Naive thymus-derived CD4-positive, alpha-beta T cell (primary cell): ENCODE data around the gene LAMA5. TPM values are rescaled to one million over a fixed set of nuclear protein-coding genes. Genes with fewer than 3 reads are reported as not detected.

ENCODE experiments used
- ATAC-seq: fragments of 150-1000 bp; cut with Tn5 transposase; 2 replicates; pipeline ENCODE4 v1.10.0; 2021; ENCODE audit warnings: mild to moderate bottlenecking, moderate library complexity
- CTCF ChIA-PET: fragments of 350-600 bp; sonication (Branson Sonifier 250); formaldehyde crosslinking; loops from one replicate; lab custom pipeline; 2021; ENCODE audit warnings: antibody characterized with exemption; lab: Charles Lee
- POLR2A ChIA-PET: fragments of 350-600 bp; sonication (Branson Sonifier 250); formaldehyde crosslinking; loops from one replicate; lab custom pipeline; 2021; ENCODE audit warnings: antibody characterized with exemption, inconsistent platforms; lab: Charles Lee
- DNase-seq, 9 donors: peaks; one replicate each; pipeline versions ENCODE4 v3.0.0 to v3.0.0-alpha.2; 2020 to 2022; ENCODE audit warnings: mixed read lengths in 1 of 9
- H3K27ac ChIP-seq: one replicate; pipeline ENCODE4 v1.7.0; 2013; ENCODE audit warnings: mild to moderate bottlenecking, low read depth, low read length, moderate library complexity
- H3K27me3 ChIP-seq, 2 donors: one replicate each; pipeline ENCODE4 v1.7.0; 2013; ENCODE audit warnings: low read length in 2 of 2, mild to moderate bottlenecking in 2 of 2, moderate library complexity in 2 of 2; ENCODE audit not compliant: control insufficient read depth in 2 of 2, insufficient read depth in 2 of 2
- H3K36me3 ChIP-seq, 3 experiments: 1 replicate in 2 of 3; 2 replicates in 1 of 3; pipeline ENCODE4 v1.7.0; 2013; ENCODE audit warnings: low read length in 3 of 3, mild to moderate bottlenecking in 3 of 3, moderate library complexity in 1 of 3; ENCODE audit not compliant: insufficient read depth in 3 of 3, control insufficient read depth in 2 of 3
- H3K4me1 ChIP-seq, 2 donors: one replicate each; pipeline ENCODE4 v1.7.0; 2013; ENCODE audit warnings: low read length in 2 of 2, mild to moderate bottlenecking in 2 of 2, moderate library complexity in 1 of 2; ENCODE audit not compliant: control insufficient read depth in 2 of 2, insufficient read depth in 2 of 2
- H3K4me3 ChIP-seq: 2 replicates; pipeline ENCODE4 v1.7.0; 2013; ENCODE audit warnings: mild to moderate bottlenecking, low read length
- H3K9me3 ChIP-seq, 3 experiments: 1 replicate in 2 of 3; 2 replicates in 1 of 3; pipeline ENCODE4 v1.7.0; 2013; ENCODE audit warnings: low read length in 3 of 3; ENCODE audit not compliant: control insufficient read depth in 2 of 3
- H3K27ac Mint-ChIP-seq, 9 donors: one replicate each; pipeline ENCODE4 v1.8.0; 2020 to 2022; ENCODE audit warnings: mixed read lengths in 9 of 9, mild to moderate bottlenecking in 8 of 9, moderate library complexity in 5 of 9, inconsistent platforms in 2 of 9
- H3K27me3 Mint-ChIP-seq, 5 donors: one replicate each; pipeline ENCODE4 v1.8.0; 2021 to 2022; ENCODE audit warnings: mixed read lengths in 5 of 5, mild to moderate bottlenecking in 1 of 5
- H3K36me3 Mint-ChIP-seq, 5 donors: one replicate each; pipeline ENCODE4 v1.8.0; 2020 to 2022; ENCODE audit warnings: mixed read lengths in 5 of 5, mild to moderate bottlenecking in 3 of 5, inconsistent platforms in 1 of 5
- H3K4me1 Mint-ChIP-seq, 7 donors: one replicate each; pipeline ENCODE4 v1.8.0; 2020 to 2022; ENCODE audit warnings: mixed read lengths in 7 of 7, mild to moderate bottlenecking in 3 of 7, inconsistent platforms in 1 of 7
- H3K4me3 Mint-ChIP-seq, 10 donors: one replicate each; pipeline ENCODE4 v1.8.0; 2020 to 2022; ENCODE audit warnings: mild to moderate bottlenecking in 10 of 10, mixed read lengths in 10 of 10, moderate library complexity in 6 of 10, inconsistent platforms in 2 of 10
- H3K9me3 Mint-ChIP-seq, 11 donors: one replicate each; pipeline ENCODE4 v1.8.0; 2020 to 2022; ENCODE audit warnings: mixed read lengths in 11 of 11, mild to moderate bottlenecking in 4 of 11, inconsistent platforms in 1 of 11, moderate library complexity in 1 of 11
- intact Hi-C, 2 donors: fragments of 100-400 bp; cut with micrococcal nuclease; formaldehyde crosslinking; loops; one replicate each; pipeline ENCODE4 v1.15.1; 2023
- polyA plus RNA-seq, 2 donors: library from polyadenylated mRNA; unstranded; fragments of 300-500 nt; fragmentation: Illumina TruSeq; gene quantifications; one replicate each; pipeline ENCODE4 v1.2.3, GENCODE V29; 2021
- total RNA-seq, 6 experiments: library from RNA in 5 of 6; stranded (reverse) in 5 of 6; gene quantifications; 1 replicate in 5 of 6; 2 replicates in 1 of 6; pipeline ENCODE4 v1.2.3 and lab custom pipeline; 2021 to 2026

The LAMA5 gene
- total and polyA plus RNA-seq, 7 experiments from 2014 or later = 0.05 to 1.3 (median 0.57) TPM; not detected in 2

DNA sequence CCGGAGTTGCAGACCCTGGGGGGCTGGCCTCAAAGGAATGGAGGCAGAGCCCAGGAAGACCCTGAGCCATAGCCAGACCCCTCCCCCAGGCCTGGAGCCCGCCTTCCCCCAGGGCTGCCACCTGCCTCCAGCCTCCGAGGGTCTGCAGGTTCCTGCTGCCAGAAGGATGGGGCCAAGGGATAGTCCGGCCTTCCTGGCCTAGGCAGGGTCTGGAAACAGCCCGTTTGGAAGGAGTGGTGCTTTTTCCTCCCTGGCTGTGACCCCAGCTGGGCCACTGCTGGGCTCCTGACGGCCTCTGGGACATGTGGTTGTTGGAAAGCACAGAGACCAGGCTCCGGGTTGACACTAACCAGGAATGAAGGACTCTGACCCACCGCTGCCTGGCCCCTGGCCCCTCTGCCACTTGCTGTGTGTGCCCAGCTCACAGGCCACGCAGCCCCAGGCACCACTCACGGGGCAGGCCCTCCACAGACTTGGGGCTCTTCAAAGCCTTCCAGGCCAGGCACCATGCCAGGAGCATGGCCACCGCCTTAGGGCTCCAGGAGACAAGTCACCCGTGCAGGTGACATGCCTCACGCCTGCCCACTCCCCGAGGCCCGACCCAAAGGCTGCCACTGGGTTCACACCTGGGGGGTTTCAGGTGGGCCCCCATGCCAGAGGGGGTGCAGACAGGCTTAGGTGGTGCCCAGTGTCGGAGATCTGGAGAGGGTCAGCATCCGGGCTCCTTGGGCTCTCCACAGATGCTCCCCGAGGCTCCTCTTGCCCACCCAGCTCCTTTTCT, 3.9 kb upstream of the LAMA5 start:
- peaks cover 0 to 6% (median 0%) of the 10 kb centered on the region in 7 donors for H3K4me1 Mint-ChIP-seq
- H3K4me3 Mint-ChIP-seq = no peak overlapping the region
- H3K9me3 ChIP-seq = no peaks in the 10 kb centered on the region
- ChIA-PET POLR2A (no interaction called here), CTCF (no interaction called here)
- no peak for DNase-seq
- intact Hi-C loops = no loop called here
- H3K27me3 Mint-ChIP-seq = peaks cover under 1 to 25% (median 5%) of the 10 kb centered on the region in 5 donors
- no peak overlapping the region for H3K27ac Mint-ChIP-seq
- no peaks in the 10 kb centered on the region for H3K36me3 Mint-ChIP-seq
- H3K4me3 ChIP-seq = no peak overlapping the region
- peaks cover 0 to 10% of the 10 kb centered on the region in 2 donors for H3K4me1 ChIP-seq
- H3K27ac ChIP-seq = no peak overlapping the region
- no peak for ATAC-seq
- no peaks in the 10 kb centered on the region for H3K36me3 ChIP-seq
- no peaks in the 10 kb centered on the region for H3K9me3 Mint-ChIP-seq
- H3K27me3 ChIP-seq = peaks cover 0 to 18% of the 10 kb centered on the region in 2 donors

DNA sequence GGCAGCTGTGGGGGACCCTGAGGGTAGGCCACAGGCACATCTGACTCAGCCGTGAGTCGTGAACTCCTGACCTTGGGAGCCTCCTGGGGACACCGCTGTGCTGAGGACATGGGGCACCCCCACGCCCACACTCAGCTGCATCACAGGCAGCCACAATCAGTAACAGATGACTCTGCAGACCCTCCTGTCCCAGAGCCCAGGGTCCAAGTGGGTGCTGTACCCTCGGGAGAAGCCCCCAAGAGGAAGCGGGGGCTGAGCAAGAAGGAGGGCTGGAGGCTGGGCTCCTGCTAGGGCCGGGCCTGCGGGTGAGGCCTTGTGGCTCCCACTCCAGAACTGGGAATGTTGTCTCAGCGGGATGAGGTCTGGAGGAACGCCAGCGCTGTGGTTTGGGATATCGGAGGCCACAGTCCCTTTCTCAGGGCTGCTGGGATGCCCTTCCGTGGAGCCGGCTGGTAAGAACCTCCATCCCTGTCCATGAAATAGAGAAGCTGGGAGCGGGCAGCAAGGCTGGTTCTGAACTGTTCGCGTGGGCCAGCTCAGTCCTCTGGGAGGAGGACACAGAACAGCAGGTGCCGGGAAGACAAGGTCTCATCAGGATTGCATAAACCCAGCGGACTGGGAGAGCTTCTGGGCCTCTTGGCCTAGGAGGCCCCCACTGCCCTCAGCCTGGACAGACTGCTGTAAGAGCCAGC, 3.1 kb upstream of the LAMA5 start:
- Histone ChIP-seq H3K4me1 (peaks cover 0 to 11% of the 10 kb centered on the region in 2 donors), H3K27me3 (peaks cover 0 to 20% of the 10 kb centered on the region in 2 donors), H3K9me3 (no peaks in the 10 kb centered on the region), H3K4me3 (no peak overlapping the region), H3K27ac (no peak overlapping the region), H3K36me3 (no peaks in the 10 kb centered on the region)
- intact Hi-C loops = no loop called here
- Mint-ChIP-seq H3K27ac (no peak overlapping the region), H3K4me1 (peaks cover 0 to 6% (median 2%) of the 10 kb centered on the region in 7 donors), H3K9me3 (no peaks in the 10 kb centered on the region), H3K36me3 (no peaks in the 10 kb centered on the region), H3K27me3 (peaks cover 3 to 29% (median 8%) of the 10 kb centered on the region in 5 donors), H3K4me3 (no peak overlapping the region)
- DNase-seq (peak in 1 of 9 donors; percentile 49), ATAC-seq (no peak)
- CTCF ChIA-PET = no interaction called here
- POLR2A ChIA-PET = no interaction called here

DNA sequence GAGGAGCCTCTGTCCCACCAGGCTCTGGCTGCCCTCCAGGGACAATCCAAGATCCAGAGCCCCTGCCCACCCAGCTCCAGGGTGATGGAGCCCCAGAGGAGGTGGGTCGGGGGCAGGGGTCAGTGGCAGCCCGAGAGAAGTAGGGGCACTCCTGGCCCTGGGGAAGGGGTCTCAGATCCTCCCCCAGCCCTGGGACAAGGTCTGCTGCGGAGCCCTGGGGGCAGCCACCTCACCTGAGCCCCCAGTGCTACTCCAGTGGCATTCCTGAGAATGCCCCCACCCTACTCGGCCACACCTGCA, 2.7 kb upstream of the LAMA5 start:
- no peaks in the 10 kb centered on the region for H3K9me3 Mint-ChIP-seq
- ChIA-PET POLR2A (no interaction called here), CTCF (no interaction called here)
- H3K27ac Mint-ChIP-seq = no peak overlapping the region
- H3K36me3 Mint-ChIP-seq = no peaks in the 10 kb centered on the region
- peaks cover 0 to 20% of the 10 kb centered on the region in 2 donors for H3K27me3 ChIP-seq
- H3K27ac ChIP-seq = no peak overlapping the region
- peaks cover 0 to 8% (median 2%) of the 10 kb centered on the region in 7 donors for H3K4me1 Mint-ChIP-seq
- H3K4me1 ChIP-seq = peaks cover 0 to 11% of the 10 kb centered on the region in 2 donors
- DNase-seq (no peak), ATAC-seq (no peak)
- H3K36me3 ChIP-seq = no peaks in the 10 kb centered on the region
- H3K4me3 Mint-ChIP-seq = no peak overlapping the region
- H3K27me3 Mint-ChIP-seq = peaks cover 8 to 34% (median 13%) of the 10 kb centered on the region in 5 donors
- intact Hi-C loops = loop anchor here in 1 of 2 donors (5.0 kb wide), 1 partner anchor 67 kb away; the partner anchor contains the start of gene ADRM1
- no peak overlapping the region for H3K4me3 ChIP-seq
- no peaks in the 10 kb centered on the region for H3K9me3 ChIP-seq

DNA sequence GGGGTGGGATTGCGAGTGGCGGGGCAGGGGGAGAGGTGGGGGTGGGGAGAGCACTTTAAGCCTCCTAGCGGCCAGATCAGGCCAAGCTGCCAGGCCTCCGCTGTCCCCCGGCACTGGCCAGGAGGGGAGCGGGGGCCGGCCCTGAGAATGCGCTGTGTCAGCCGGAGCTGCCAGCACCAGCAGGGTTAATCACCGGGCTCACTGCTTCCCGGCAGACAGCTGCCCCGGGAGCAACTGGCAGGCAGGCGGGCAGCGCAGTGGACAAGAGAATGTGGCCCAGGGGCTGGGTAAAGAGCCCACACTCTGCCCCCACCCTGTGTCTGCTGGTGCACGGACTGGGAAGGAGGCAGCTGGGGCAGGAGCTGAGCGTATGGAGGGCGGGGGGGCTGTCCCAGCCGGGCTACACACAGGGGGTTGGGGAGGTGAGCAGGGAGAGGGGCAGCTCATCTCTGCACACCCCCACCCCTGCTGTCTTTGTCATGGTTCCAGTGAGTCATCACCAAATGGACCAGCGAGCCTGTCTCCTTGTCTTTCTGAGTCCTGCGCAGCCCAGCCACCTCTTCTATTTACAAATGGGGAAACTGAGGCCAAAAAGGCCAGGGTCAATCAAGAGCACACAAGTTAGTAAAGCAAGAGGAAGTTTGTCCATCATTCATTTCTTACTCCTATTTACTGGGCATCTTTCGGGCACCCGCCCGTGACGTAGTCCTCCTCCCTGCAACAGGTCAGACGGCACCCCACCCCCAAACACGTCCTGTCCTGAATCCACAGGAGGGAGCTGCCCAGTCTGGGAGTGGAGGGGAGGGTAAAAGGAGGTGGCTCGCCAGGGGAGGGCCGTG, 2.1 kb upstream of the LAMA5 start:
- Mint-ChIP-seq H3K4me1 (peaks cover 0 to 8% (median 2%) of the 10 kb centered on the region in 7 donors), H3K4me3 (peak overlapping the region in 3 of 10 donors; percentile 42 to 87 (median 71)), H3K27ac (no peak overlapping the region), H3K36me3 (no peaks in the 10 kb centered on the region), H3K9me3 (no peaks in the 10 kb centered on the region), H3K27me3 (peaks cover 9 to 36% (median 16%) of the 10 kb centered on the region in 5 donors)
- ATAC-seq (no peak), DNase-seq (no peak)
- Histone ChIP-seq H3K27ac (no peak overlapping the region), H3K9me3 (no peaks in the 10 kb centered on the region), H3K4me1 (peaks cover 0 to 11% of the 10 kb centered on the region in 2 donors), H3K36me3 (no peaks in the 10 kb centered on the region), H3K4me3 (no peak overlapping the region), H3K27me3 (peaks cover 0 to 20% of the 10 kb centered on the region in 2 donors)
- POLR2A ChIA-PET = interaction anchor here (0.6 kb wide), 1 partner anchor 392 kb away, joined by 3 read pairs; no protein-coding TSS in a partner anchor
- intact Hi-C loops = loop anchor here in 1 of 2 donors (5.0 kb wide), 1 partner anchor 67 kb away; the partner anchor contains the start of gene ADRM1
- CTCF ChIA-PET = no interaction called here

DNA sequence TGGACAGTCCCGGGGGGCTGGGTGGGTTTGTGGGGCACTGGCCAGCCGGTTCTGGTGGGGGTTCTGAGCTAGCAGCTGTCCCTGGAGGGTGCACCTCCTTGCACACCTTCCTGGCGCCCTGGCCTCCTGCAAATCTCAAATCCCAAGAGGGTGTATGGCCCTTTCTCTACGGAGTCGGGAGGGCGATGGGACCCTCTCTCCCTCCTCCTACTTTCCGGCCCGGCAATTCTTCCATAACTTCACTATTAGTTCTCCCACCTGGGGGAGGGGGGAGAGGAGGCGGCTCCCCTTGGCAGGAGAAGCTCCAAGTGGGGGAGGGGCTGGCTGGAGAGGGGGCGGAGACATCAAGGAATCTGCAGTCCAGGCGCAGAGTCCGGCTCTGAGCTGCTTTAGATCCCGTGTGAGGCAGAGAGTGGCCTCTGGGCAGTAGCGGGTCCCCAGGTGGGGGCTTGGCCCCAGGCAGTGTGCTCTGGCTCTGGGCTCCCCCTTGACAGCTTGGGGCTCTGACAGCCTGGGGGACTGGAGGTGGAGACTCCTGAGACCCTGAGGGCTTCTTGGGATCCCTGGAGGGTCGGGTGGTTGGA, 1.4 kb upstream of the LAMA5 start:
- H3K4me3 ChIP-seq = no peak overlapping the region
- H3K27me3 ChIP-seq = peaks cover 0 to 20% of the 10 kb centered on the region in 2 donors
- intact Hi-C loops = loop anchor here in 1 of 2 donors (5.0 kb wide), 1 partner anchor 66 kb away; the partner anchor contains the start of gene ADRM1
- peak overlapping the region in 9 of 10 donors; percentile 23 to 87 (median 59) for H3K4me3 Mint-ChIP-seq
- no peak overlapping the region for H3K27ac Mint-ChIP-seq
- no peaks in the 10 kb centered on the region for H3K36me3 ChIP-seq
- H3K9me3 ChIP-seq = no peaks in the 10 kb centered on the region
- ATAC-seq (no peak), DNase-seq (no peak)
- H3K27ac ChIP-seq = no peak overlapping the region
- peaks cover 0 to 11% of the 10 kb centered on the region in 2 donors for H3K4me1 ChIP-seq
- peaks cover 13 to 36% (median 21%) of the 10 kb centered on the region in 5 donors for H3K27me3 Mint-ChIP-seq
- no peaks in the 10 kb centered on the region for H3K9me3 Mint-ChIP-seq
- POLR2A ChIA-PET = interaction anchor here (0.6 kb wide), 1 partner anchor 392 kb away, joined by 3 read pairs; no protein-coding TSS in a partner anchor
- H3K36me3 Mint-ChIP-seq = no peaks in the 10 kb centered on the region
- CTCF ChIA-PET = interaction anchor here (0.6 kb wide), 1 partner anchor 28 kb away, joined by 4 read pairs; no protein-coding TSS in a partner anchor
- H3K4me1 Mint-ChIP-seq = peaks cover 0 to 8% (median 2%) of the 10 kb centered on the region in 7 donors
